HG02943 (cell line): ENCODE results near the gene CEP41.

Source experiments
- ATAC-seq: cut with Tn5 transposase; IDR thresholded peaks from one replicate; pipeline ENCODE4 v1.9.1; 2021; ENCODE audit warnings: mild to moderate bottlenecking, low read depth, moderate library complexity; ENCODE audit not compliant: unreplicated experiment

CEP41 gene

DNA sequence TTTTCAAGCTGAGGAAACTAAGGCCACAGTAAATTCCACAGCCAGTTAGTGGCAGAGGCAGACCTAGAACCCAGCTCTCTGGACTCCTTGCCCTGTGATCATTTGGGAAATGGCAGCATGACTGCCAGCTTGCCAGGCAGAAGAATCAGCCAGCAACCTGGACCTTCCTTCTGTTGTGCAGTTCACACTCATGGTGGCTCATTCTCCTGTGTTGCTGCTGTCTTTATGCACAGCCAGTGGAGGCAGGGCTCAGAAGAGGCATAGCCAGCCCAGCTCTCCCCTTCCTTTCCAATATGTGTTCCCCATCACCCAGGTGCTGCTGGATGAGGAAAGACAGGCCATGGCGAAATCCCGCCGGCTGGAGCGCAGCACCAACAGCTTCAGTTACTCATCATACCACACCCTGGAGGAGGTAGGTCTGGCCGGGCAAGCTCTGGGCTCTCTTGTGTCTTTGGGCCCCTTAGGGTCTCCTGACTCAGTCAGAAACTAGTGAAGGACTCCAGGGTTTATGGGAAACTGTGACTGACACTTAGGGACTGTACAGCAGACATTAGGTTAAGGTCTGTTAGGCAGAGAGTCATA is 81.4 kb downstream of the CEP41 start:
- no peak for ATAC-seq

DNA sequence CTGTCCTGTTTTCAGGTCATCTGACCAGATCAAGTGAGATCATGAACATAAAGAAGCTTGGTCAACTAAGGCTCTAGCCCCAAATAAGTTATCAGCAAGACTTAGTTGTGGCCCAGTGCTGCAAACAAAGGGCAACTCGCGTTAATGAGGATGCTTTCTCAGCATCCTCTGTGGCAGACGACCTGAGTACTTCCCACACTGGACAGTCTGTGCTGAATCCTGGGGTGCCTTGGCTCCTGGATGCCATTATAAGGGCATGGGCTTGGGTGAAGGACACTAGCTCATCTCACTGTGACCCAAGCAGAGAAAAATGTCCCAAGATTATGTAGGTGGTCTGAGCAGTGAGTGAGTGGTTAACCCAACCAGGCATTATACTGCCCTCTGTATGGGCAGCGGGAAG is 82.3 kb downstream of the CEP41 start:
- no peak for ATAC-seq

DNA sequence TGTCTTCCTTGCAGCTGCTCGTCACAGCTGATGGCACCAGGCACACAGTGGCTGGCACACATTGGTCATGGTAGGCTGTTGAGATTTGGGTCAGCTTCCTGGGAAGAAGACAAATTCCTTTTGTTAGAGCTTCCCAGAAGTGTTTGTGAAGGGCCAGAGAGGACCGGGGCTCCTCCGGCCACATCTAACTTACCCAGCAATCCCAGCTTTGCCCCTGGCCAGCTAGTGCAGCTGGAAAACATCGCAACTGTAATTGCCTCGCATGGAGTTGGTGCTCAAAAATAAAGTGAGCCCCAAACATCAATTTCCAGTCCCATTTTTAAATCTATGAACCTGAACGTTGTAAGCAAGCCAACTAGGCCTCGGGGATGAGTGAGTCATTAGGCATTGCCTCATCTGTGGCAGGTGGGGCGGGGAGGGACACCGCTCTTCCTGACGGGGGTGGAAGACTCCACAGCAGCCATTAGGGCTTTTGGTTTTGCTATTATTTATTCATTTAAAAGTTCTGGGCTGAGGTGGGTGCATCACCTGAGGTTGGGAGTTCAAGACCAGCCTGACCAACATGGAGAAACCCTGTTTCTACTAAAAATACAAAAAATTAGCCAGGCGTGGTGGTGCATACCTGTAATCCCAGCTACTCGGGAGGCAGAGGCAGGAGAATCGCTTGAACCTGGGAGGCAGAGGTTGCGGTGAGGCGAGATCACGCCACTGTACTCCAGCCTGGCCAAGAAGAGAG is 83.8 kb downstream of the CEP41 start:
- ATAC-seq = no peak

DNA sequence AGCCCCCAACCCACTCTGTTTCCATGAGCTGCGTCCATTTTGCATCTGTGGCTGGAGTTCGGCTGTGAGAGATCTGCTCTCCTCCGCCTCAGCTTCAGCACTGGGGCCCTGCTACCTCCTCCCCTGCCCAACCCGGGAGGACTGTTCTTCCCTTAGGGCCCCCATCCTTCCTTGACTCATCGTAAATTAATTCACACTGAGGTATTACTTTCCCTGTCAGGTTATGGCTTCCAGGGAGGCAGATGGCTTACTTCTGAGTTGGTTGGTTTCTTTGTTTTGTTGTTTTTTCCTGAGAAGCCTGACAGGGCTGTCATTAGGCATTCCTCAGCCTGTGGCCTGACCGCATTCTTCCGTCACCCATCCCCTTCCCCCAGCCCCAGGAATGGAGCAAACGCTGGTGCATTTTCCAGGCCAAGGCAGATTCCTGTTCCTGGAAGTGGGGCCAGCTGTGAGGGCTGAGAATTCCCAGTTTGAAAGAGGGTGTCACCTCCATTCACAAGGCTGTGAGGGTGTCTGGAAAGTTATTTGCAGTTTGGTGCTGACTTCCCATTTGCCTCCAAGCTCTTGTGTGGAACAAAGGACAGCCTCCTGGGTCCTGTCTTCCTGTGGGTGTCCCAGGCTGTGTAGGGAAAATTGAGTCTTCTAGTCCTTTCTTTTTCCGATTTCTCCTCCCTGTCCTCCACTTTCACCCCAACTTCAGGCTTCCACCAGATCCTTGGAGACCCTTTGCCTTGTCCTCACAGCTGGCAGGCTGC is 84.5 kb downstream of the CEP41 start:
- ATAC-seq = no peak

DNA sequence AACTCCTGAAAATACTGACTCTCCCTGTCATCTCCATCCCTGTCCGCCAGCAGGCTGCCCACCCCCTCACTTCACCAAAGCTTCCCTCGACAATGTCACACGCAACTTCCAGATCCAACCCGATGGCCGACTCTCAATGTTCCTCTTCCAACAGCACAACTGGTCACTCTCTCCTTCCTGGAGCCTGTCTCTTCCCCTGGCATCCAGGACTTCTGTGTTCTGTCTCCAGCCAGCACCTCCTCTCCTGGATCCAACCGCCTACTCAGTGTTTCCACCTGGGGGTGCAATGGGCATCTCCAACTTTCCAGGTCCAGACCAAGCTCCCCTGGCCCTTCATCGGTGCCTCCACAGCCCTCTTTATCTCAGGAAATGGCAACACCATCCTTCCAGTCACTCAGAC is 87.6 kb downstream of the CEP41 start:
- no peak for ATAC-seq

DNA sequence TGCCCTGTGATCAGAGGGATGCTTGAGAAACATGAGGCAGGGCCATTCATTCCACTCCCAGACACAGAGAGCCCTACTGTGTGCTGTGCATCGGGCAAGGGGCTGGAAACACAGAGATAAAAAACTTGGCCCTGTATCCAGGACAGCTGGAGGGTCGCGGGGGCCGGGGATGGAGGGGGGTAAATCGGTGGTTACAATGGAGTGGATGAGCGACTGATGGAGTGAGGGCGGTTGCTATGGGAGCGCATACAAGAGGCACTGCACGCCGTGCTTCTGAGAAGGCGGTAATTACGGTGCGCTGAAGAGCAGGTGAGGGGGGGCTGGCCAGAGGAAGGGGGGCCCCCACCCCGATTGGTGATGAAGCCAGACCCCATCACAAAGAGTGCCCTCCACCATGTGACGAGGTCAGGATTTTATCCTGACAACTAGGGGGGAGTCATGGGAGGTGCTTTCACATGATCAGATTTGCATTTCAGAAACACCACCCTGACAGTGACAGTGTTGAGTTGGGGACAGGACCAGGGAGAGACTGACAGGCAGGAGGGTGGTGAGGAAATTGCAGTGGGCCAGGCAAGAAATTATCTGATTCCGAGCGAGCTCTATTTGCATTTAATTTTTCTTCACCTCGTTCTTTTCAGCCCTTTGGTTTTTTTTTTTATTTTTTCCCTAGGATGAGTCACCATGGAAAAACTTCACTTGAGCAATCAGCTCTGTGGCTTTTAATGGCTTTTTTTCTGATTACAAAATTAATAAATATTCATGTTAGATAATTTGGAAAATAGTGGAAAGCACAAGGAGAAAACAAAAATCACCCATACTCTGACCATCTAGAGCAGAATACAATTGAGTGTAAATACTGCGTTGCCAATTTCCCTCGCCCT is 88.4 kb downstream of the CEP41 start:
- ATAC-seq = no peak

DNA sequence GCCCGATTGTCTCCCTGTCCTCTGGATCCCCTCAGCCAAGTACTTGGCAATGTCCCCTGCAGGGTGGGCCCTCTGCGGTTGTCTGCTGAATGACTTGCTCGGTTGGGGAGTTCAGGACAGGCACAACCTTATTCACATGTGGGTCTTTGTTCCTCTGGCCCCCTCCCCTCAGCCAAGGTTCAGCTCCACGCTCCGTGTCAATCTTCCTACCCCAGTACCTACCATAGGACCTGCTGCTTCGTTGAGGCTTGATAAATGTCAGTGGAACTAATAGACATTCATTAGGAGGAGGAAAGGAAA is 89.1 kb downstream of the CEP41 start:
- no peak for ATAC-seq

DNA sequence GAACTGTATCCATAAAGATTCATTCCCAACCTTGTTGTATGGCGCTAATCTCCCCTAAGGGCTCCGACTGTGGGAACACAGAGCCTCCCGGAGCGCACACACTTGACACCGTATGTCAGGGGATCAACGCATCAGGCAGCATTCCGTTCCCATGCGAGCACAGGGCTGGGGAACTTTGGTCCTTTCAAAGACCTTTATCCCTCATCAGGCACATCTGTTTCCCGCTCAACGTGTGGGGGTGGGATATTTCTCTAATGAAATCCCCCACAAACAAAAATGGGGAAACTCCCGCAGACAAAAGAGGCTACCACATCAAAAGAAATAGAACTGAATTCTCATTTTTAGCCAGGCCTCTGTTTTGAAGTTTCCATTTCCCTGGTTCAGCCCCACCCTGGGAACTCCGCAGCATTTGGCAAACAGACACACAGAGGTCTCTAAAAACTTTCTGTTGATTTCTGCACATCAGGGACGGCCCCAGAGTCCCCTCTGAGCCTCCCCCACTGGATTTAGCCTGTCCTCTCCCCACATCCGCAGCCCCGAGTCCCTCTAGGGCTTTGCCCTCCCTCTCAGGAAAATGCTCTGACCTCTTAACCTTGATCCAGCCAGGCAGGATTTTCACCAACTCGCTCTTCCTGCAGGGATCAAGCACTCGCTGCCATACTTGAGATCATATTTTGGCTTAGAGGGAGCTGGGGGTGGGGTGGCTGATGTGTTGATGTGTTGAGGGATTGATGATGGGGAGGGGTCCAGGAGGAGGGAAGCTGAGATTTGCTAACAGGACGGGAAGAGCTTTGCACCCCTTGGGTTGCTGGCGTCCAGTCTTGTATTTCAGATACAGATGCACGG is 89.6 kb downstream of the CEP41 start:
- no peak for ATAC-seq

DNA sequence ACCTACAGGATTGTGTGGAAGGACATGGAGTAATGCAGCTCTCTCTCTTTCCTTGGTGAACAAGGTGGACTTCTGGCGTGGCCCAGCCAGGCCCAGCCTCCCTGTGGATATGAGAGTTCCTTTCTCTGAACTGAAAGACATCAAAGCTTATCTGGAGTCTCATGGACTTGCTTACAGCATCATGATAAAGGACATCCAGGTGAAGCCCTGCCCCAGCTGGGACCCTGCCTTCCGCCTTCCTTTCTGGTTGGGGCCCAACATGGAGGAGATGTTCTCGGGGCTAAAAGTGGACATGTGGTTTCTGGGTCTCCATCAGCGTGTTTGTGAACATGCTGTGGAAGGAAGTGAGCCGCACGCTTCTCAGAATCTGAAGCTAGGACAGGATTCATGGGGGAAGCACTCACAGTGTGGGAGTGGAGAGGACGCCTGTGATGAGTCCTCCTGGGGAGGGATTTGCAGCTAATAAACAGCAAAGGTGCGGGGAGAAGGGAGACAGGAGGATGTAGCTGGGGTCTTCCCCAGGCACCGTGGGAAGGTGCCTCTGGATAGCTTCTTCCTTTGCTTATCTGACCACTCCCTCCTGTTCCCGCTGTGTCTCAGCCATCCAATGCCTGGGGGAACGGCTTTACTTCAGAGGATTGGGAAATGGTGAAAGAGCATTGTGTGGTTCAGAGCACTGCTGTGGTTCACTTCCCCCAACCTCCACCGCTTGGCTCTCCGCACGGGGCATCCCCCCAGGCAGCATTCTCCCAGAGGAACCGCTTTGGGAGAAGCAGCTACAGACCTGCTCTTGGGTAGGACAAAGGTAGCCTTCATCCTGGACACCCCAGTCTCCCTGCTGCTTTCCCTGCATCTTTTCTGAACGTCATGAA is 90.7 kb downstream of the CEP41 start:
- no peak for ATAC-seq

DNA sequence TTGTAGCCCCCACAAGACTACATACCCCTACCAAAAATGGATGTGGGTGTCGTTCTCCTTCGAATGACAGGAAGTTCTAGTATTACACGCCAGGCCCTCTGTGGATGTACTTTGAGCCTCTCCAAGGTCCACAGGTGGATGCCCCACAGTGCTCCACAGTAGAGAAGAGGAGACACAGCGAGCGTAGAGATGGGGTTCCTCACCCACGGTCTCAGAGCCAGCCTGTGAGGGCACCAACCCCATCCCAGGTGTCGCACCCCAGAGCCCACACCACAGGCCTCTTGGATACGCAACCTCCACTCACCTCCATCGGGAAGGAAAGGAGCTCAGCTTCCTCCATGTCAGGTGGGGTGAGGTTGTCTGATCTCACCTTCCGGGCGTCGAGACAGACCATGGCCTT is 93.9 kb downstream of the CEP41 start:
- ATAC-seq = no peak

DNA sequence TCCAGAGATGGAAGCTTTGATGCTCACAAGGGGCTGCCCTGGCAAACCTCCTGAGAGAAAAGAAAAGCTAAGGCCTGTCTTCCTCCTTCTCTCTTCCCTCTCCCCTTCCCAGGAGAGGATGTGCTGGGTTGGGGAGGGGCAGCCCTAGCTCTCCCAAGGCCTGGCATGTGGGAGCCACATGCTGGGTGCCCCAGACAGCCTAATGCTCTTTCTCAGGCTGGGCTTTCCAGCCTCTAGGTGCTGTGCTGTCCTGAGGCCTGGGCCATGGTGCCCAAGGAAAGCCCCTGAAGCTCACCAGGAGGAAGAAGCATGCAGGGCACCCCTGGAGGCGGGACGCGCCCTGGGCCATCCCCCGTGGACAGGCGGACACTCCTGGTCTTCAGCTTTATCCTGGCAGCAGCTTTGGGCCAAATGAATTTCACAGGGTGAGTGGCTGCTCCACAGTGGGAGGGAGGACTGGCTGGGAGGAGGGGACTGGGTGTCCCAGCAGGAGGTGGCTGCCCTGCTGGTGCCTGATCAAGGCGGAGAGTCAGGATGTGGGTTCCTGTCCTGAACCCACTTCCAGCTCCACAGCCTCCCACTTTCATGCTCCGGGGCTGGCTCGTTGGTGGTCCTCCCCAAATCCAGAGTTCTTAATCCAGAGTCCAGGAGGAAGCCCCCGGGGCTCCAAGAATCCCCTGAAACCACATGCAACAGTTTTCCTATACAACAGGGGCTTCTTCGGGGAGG is 94.5 kb downstream of the CEP41 start:
- no peak for ATAC-seq

DNA sequence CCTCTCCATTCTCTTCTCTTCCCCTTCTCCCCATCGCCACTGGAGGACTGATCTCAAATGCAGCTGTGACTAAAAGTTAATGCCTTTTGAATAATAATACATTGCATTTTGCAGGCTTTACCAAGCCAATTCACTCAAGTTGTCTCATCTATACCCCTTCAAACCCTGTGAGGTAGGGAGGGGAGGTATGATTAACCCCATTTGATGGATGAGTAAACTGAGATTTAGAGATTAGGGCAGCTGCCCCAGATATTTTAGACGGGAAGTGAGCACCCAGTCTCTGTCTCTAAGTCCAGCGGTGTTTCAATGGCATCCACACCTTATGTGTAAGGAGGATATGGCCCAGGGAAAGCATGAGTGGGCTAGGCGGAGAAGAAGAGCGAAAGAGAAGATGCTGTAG is 95.1 kb downstream of the CEP41 start:
- ATAC-seq = no peak

DNA sequence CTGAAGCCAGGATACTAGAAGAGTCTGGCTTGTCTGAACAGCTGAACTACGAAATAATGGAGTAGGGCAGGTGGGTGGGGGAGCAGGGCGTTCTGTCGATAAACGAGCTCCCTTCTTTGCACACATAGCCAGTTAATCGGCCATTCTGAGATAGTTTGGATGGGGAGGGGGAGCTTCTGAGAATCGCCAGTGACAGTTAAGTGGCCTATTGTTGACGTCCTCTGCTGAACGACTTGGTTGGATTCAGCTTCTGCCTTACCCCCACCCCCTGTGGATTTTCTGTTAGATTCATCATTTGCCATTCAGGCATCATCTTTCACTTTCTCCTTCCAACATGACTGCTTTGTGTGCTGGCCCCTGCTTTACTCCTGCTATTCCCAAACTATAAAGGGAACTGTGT is 95.7 kb downstream of the CEP41 start:
- ATAC-seq = no peak

DNA sequence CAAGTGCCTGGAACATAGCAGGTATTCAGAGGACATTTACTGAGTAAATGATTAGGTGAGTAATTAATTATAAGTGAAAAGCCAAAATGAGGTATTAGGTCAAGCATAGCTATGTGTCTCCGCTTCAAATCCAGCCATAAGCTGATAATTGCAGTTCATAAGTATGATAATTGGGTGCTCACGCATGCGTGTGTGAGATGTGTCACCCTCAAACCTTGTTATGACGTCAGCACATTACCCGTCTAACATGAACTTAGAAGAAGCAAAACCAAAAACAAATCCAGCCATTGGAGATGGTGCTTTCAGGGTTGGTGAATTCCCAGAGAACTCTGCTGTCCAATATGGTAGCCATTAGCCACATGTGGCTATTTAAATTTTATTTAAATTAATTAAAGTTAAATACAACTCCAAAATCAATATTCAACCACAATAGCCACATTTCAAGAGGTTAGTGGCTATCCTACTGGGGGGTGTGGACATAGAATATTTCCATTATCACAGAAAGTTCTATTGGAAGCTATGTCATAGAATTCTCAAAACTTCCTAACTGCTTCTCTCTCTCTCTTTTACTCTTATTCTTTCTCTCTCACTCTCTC is 96.4 kb downstream of the CEP41 start, which contains the start of gene CPA5:
CPA5 (plus strand) TSS at position 546 of the 596 bp plus-strand sequence. CDS start 1,670 bp downstream, outside the sequence.
- ATAC-seq = no peak
